ELF-1 (cell line): Measurements from ENCODE around the gene NSUN5.
"Not testable (repeated sequence)": the region's sequence is repeated elsewhere in the genome, so short reads cannot be mapped to it uniquely, and the experiment has no call there.

ENCODE experiments used
- DNase-seq: peaks from one replicate; pipeline ENCODE4 v3.0.0-alpha.2; 2016; ENCODE audit warnings: low read depth, low spot score

NSUN5 gene

GRCh38 chr7:73297235-73297634, 11.4 kb downstream of the NSUN5 start:
- not testable (repeated sequence) for DNase-seq

- DNase-seq: not testable (repeated sequence)
Measured at GRCh38 chr7:73277210-73277609, 31.4 kb downstream of the NSUN5 start.

GRCh38 chr7:73267813-73268212, 40.8 kb downstream of the NSUN5 start:
- not testable (repeated sequence) for DNase-seq

- DNase-seq: not testable (repeated sequence)
Measured at GRCh38 chr7:73266719-73267368, 41.8 kb downstream of the NSUN5 start.

GRCh38 chr7:73262416-73262815, 46.2 kb downstream of the NSUN5 start:
- not testable (repeated sequence) for DNase-seq
